Liver (tissue), 9 donors: ENCODE measurements around the gene ACRV1. TPM values are rescaled to one million over a fixed set of nuclear protein-coding genes. Genes with fewer than 3 reads are reported as not detected.

Source experiments
- DNase-seq: peaks from one replicate; pipeline ENCODE4 v3.0.0-alpha.2; 2017; ENCODE audit warnings: low spot score
- H3K27ac ChIP-seq, 2 donors: one replicate each; pipeline ENCODE4 v1.7.0; 2013; ENCODE audit warnings: inconsistent platforms in 2 of 2, low read length in 2 of 2, control low read depth in 1 of 2, low read depth in 1 of 2, mild to moderate bottlenecking in 1 of 2
- H3K27me3 ChIP-seq, 4 donors: one replicate each; pipeline versions ENCODE4 v1.6.1 to v1.7.0; 2013; ENCODE audit warnings: low read length in 3 of 4, inconsistent platforms in 1 of 4, mild to moderate bottlenecking in 1 of 4, moderate library complexity in 1 of 4; ENCODE audit not compliant: control insufficient read depth in 4 of 4, insufficient read depth in 4 of 4
- H3K36me3 ChIP-seq, 4 donors: one replicate each; pipeline versions ENCODE4 v1.6.1 to v1.7.0; 2013; ENCODE audit warnings: low read length in 3 of 4, mild to moderate bottlenecking in 3 of 4, low read depth in 1 of 4, moderate library complexity in 1 of 4; ENCODE audit not compliant: control insufficient read depth in 4 of 4, insufficient read depth in 3 of 4
- H3K4me1 ChIP-seq, 4 donors: one replicate each; pipeline versions ENCODE4 v1.6.1 to v1.7.0; 2013; ENCODE audit warnings: low read length in 3 of 4, mild to moderate bottlenecking in 3 of 4, moderate library complexity in 1 of 4; ENCODE audit not compliant: control insufficient read depth in 4 of 4, insufficient read depth in 4 of 4
- H3K4me3 ChIP-seq, 3 donors: one replicate each; pipeline versions ENCODE4 v1.6.1 to v1.7.0; 2013; ENCODE audit warnings: low read length in 3 of 3, control low read depth in 1 of 3, low read depth in 1 of 3, mild to moderate bottlenecking in 1 of 3
- H3K9ac ChIP-seq, 2 donors: one replicate each; pipeline ENCODE4 v1.7.0; 2013; ENCODE audit warnings: low read length in 2 of 2, mild to moderate bottlenecking in 2 of 2, moderate library complexity in 2 of 2, control low read depth in 1 of 2, low read depth in 1 of 2
- H3K9me3 ChIP-seq, 4 donors: one replicate each; pipeline versions ENCODE4 v1.6.1 to v1.7.0; 2013; ENCODE audit warnings: low read length in 3 of 4; ENCODE audit not compliant: control insufficient read depth in 4 of 4
- EGR1 ChIP-seq, 2 donors: IDR thresholded peaks; 2 replicates each; pipeline ENCODE4 v1.6.1; 2016 to 2018; ENCODE audit warnings: antibody characterized with exemption in 2 of 2, low read depth in 2 of 2
- FOXA2 ChIP-seq: IDR thresholded peaks from 2 replicates; pipeline ENCODE4 v1.6.1; 2016; ENCODE audit warnings: antibody characterized with exemption
- GABPA ChIP-seq, 2 donors: IDR thresholded peaks in 1 of 2; conservative IDR thresholded peaks in 1 of 2; 2 replicates each; pipeline ENCODE4 v1.6.1; 2016; ENCODE audit warnings: antibody characterized with exemption in 2 of 2, mild to moderate bottlenecking in 1 of 2, moderate library complexity in 1 of 2
- HNF4A ChIP-seq, 2 donors: conservative IDR thresholded peaks; 2 replicates each; pipeline ENCODE4 v1.6.1; 2016; ENCODE audit warnings: antibody characterized with exemption in 2 of 2, mild to moderate bottlenecking in 2 of 2
- HNF4G ChIP-seq: IDR thresholded peaks from 2 replicates; pipeline ENCODE4 v1.6.1; 2016; ENCODE audit warnings: antibody characterized with exemption
- JUND ChIP-seq, 2 donors: IDR thresholded peaks; 2 replicates each; pipeline ENCODE4 v1.6.1; 2016; ENCODE audit warnings: antibody characterized with exemption in 2 of 2
- NR2F2 ChIP-seq: IDR thresholded peaks from 2 replicates; pipeline ENCODE4 v1.6.1; 2016; ENCODE audit warnings: antibody characterized with exemption
- RAD21 ChIP-seq, 2 donors: IDR thresholded peaks; 2 replicates each; pipeline ENCODE4 v1.6.1; 2016; ENCODE audit warnings: antibody characterized with exemption in 2 of 2, mild to moderate bottlenecking in 2 of 2
- RXRA ChIP-seq, 2 donors: IDR thresholded peaks; 2 replicates each; pipeline ENCODE4 v1.6.1; 2017 to 2018; ENCODE audit warnings: antibody characterized with exemption in 2 of 2, mild to moderate bottlenecking in 1 of 2
- SP1 ChIP-seq: IDR thresholded peaks from 2 replicates; pipeline ENCODE4 v1.6.1; 2018; ENCODE audit warnings: antibody characterized with exemption, mild to moderate bottlenecking
- TAF1 ChIP-seq: conservative IDR thresholded peaks from 2 replicates; pipeline ENCODE4 v1.6.1; 2016; ENCODE audit warnings: antibody characterized with exemption, mild to moderate bottlenecking
- YY1 ChIP-seq: IDR thresholded peaks from 2 replicates; pipeline ENCODE4 v1.6.1; 2016; ENCODE audit warnings: antibody characterized with exemption, mild to moderate bottlenecking
- whole genome bisulfite sequencing: extraction: QIAGEN DNeasy Blood & Tissue Kit; methylation state at CpG from one replicate; pipeline ENCODE4 v1.1.7; 2013; 5-methylcytosine and 5-hydroxymethylcytosine counted together
- polyA plus RNA-seq, 2 donors: library from polyadenylated mRNA; stranded (reverse) in 1 of 2; unstranded in 1 of 2; fragments of 200-250 nt in 1 of 2; fragments of >200 nt in 1 of 2; fragmentation: Nextera tagmentation in 1 of 2; extraction: Ambion mirVana in 1 of 2; gene quantifications; one replicate each; pipeline versions ENCODE4 v1.2.1 to v1.2.3, GENCODE V29; 2013 to 2015
- total RNA-seq, 2 donors: library from RNA; depleted of rRNA; stranded (reverse); fragments of >200 nt; gene quantifications; one replicate each; pipeline ENCODE4 v1.2.3, GENCODE V29; 2014
- TF ChIP-seq, protein P1 (sequence below): IDR thresholded peaks from 2 replicates; pipeline ENCODE4 v1.6.1; 2016; ENCODE audit warnings: antibody characterized with exemption
- TF ChIP-seq, protein P2 (sequence below): IDR thresholded peaks from 2 replicates; pipeline ENCODE4 v1.6.1; 2016; ENCODE audit warnings: antibody characterized with exemption
- TF ChIP-seq, protein P3 (sequence below): fragments of 150-350 bp; IDR thresholded peaks from 2 replicates; pipeline ENCODE4 v1.5.1; 2017; ENCODE audit warnings: improper control_type of control experiment, low read depth, low read length; ENCODE audit not compliant: missing input control
- TF ChIP-seq, protein P4 (sequence below): IDR thresholded peaks from 2 replicates; pipeline ENCODE4 v1.6.1; 2016; ENCODE audit warnings: antibody characterized with exemption, mild to moderate bottlenecking
- TF ChIP-seq, protein P5 (sequence below): IDR thresholded peaks from 2 replicates; pipeline ENCODE4 v1.6.1; 2016; ENCODE audit warnings: antibody characterized with exemption
- donor health status: healthy.
- donor health status: healthy.
- donor health status: healthy.
- donor health status: healthy.
- donor health status: healthy.

The ACRV1 gene
- total and polyA plus RNA-seq, 4 donors: not detected

DNA sequence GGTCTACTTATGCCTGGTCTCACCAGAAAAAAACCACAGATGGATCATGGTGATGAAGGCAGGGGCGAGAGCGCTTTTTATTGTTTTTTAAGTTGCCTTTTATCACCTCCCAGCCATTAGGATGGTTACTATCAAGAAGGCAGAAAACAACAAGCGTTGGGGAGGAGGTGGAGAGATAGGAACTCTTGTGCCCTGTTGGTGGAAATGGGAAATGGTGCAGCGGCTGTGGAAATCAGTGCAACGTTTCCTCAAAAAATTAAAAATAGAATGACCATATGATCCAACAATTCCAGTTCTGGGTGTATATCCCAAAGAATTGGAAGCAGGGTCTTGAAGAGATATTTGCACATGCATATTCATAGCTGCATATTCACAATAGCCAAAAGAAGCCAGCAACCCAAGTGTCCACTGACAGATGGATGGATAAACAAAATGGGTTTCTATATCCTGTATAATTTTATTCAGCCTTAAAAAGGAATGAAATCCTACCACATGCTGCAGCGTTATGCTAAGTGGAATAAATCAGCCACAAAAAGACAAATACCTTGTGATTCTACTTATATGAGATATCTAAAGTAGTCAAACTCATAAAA lies 20.5 kb upstream of the ACRV1 start:
- WGBS: 67% methylated on average over 6 of the region's 6 CpGs
- no peak overlapping the region for H3K27ac ChIP-seq
- H3K4me1 ChIP-seq: no peaks in the 10 kb centered on the region
- no peak for DNase-seq
- H3K4me3 ChIP-seq: no peak overlapping the region
- H3K9ac ChIP-seq: no peak overlapping the region
- no peak for TF ChIP-seq GABPA (IDR thresholded peaks at IDR 0.05 in 1 of 2, conservative IDR thresholded peaks at IDR 0.05 in 1 of 2)
- TF ChIP-seq, protein P1, sequence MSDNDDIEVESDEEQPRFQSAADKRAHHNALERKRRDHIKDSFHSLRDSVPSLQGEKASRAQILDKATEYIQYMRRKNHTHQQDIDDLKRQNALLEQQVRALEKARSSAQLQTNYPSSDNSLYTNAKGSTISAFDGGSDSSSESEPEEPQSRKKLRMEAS: no peak
- no peak for TF ChIP-seq EGR1 (IDR thresholded peaks at IDR 0.05; ENCODE audit: low read depth in 2 of 2)
- TF ChIP-seq YY1: no peak
- TF ChIP-seq FOXA2: no peak
- TF ChIP-seq, protein P2, sequence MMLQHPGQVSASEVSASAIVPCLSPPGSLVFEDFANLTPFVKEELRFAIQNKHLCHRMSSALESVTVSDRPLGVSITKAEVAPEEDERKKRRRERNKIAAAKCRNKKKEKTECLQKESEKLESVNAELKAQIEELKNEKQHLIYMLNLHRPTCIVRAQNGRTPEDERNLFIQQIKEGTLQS: no peak
- TF ChIP-seq RAD21 (IDR thresholded peaks at IDR 0.05): no peak
- TF ChIP-seq SP1: no peak
- TF ChIP-seq RXRA (IDR thresholded peaks at IDR 0.05): no peak
- TF ChIP-seq, protein P3, sequence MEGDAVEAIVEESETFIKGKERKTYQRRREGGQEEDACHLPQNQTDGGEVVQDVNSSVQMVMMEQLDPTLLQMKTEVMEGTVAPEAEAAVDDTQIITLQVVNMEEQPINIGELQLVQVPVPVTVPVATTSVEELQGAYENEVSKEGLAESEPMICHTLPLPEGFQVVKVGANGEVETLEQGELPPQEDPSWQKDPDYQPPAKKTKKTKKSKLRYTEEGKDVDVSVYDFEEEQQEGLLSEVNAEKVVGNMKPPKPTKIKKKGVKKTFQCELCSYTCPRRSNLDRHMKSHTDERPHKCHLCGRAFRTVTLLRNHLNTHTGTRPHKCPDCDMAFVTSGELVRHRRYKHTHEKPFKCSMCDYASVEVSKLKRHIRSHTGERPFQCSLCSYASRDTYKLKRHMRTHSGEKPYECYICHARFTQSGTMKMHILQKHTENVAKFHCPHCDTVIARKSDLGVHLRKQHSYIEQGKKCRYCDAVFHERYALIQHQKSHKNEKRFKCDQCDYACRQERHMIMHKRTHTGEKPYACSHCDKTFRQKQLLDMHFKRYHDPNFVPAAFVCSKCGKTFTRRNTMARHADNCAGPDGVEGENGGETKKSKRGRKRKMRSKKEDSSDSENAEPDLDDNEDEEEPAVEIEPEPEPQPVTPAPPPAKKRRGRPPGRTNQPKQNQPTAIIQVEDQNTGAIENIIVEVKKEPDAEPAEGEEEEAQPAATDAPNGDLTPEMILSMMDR: no peak
- no peak for TF ChIP-seq HNF4G
- TF ChIP-seq, protein P4, sequence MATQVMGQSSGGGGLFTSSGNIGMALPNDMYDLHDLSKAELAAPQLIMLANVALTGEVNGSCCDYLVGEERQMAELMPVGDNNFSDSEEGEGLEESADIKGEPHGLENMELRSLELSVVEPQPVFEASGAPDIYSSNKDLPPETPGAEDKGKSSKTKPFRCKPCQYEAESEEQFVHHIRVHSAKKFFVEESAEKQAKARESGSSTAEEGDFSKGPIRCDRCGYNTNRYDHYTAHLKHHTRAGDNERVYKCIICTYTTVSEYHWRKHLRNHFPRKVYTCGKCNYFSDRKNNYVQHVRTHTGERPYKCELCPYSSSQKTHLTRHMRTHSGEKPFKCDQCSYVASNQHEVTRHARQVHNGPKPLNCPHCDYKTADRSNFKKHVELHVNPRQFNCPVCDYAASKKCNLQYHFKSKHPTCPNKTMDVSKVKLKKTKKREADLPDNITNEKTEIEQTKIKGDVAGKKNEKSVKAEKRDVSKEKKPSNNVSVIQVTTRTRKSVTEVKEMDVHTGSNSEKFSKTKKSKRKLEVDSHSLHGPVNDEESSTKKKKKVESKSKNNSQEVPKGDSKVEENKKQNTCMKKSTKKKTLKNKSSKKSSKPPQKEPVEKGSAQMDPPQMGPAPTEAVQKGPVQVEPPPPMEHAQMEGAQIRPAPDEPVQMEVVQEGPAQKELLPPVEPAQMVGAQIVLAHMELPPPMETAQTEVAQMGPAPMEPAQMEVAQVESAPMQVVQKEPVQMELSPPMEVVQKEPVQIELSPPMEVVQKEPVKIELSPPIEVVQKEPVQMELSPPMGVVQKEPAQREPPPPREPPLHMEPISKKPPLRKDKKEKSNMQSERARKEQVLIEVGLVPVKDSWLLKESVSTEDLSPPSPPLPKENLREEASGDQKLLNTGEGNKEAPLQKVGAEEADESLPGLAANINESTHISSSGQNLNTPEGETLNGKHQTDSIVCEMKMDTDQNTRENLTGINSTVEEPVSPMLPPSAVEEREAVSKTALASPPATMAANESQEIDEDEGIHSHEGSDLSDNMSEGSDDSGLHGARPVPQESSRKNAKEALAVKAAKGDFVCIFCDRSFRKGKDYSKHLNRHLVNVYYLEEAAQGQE: no peak
- H3K9me3 ChIP-seq: no peaks in the 10 kb centered on the region
- H3K27me3 ChIP-seq: peaks cover 0 to 3% (median 0%) of the 10 kb centered on the region in 4 donors
- H3K36me3 ChIP-seq: no peaks in the 10 kb centered on the region

DNA sequence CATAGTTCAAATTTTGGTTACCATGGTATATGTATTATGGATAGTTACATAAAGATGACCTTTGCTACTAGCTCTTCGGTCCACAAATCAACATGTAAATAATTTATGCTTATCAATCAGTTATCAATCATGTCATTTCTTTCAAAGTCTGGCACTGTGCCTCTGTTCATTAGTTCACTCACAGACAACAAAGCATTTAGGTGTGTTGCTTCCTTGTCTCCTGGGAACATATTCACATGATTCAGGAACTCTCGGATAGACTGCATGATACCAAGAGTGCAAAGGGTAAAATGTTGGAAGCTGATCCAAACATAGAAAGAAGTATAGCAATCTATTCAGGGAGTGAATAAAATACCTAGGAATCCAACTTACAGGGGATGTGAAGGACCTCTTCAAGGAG lies 14.3 kb upstream of the ACRV1 start:
- Histone ChIP-seq H3K4me3 (no peak overlapping the region), H3K36me3 (no peaks in the 10 kb centered on the region), H3K27ac (no peak overlapping the region), H3K9ac (no peak overlapping the region), H3K27me3 (peaks cover 0 to 2% (median 0%) of the 10 kb centered on the region in 4 donors), H3K9me3 (no peaks in the 10 kb centered on the region), H3K4me1 (no peaks in the 10 kb centered on the region)
- no peak for DNase-seq
- WGBS: 71% methylated on average over 2 of the region's 2 CpGs
- TF ChIP-seq FOXA2: no peak
- no peak for TF ChIP-seq TAF1
- TF ChIP-seq SP1: no peak
- TF ChIP-seq RAD21 (IDR thresholded peaks at IDR 0.05): no peak
- TF ChIP-seq, protein P4: no peak
- no peak for TF ChIP-seq JUND (IDR thresholded peaks at IDR 0.05)
- no peak for TF ChIP-seq NR2F2
- TF ChIP-seq, protein P5, sequence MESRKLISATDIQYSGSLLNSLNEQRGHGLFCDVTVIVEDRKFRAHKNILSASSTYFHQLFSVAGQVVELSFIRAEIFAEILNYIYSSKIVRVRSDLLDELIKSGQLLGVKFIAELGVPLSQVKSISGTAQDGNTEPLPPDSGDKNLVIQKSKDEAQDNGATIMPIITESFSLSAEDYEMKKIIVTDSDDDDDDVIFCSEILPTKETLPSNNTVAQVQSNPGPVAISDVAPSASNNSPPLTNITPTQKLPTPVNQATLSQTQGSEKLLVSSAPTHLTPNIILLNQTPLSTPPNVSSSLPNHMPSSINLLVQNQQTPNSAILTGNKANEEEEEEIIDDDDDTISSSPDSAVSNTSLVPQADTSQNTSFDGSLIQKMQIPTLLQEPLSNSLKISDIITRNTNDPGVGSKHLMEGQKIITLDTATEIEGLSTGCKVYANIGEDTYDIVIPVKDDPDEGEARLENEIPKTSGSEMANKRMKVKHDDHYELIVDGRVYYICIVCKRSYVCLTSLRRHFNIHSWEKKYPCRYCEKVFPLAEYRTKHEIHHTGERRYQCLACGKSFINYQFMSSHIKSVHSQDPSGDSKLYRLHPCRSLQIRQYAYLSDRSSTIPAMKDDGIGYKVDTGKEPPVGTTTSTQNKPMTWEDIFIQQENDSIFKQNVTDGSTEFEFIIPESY: no peak
- no peak for TF ChIP-seq HNF4A (conservative IDR thresholded peaks at IDR 0.05)
- TF ChIP-seq, protein P3: no peak
- no peak for TF ChIP-seq EGR1 (IDR thresholded peaks at IDR 0.05; ENCODE audit: low read depth in 2 of 2)
- TF ChIP-seq GABPA (IDR thresholded peaks at IDR 0.05 in 1 of 2, conservative IDR thresholded peaks at IDR 0.05 in 1 of 2): no peak
- TF ChIP-seq, protein P1: no peak
